NCI-H524 treated with DMSO at 0.1 percent for 48 hours (cell line): ENCODE results near the gene GGPS1.
"Not testable (repeated sequence)": the region's sequence is repeated elsewhere in the genome, so short reads cannot be mapped to it uniquely, and the experiment has no call there.

Experiments
- DNase-seq: peaks from one replicate; lab custom pipeline; 2025; lab: John Stamatoyannopoulos, UW

Gene GGPS1

DNA sequence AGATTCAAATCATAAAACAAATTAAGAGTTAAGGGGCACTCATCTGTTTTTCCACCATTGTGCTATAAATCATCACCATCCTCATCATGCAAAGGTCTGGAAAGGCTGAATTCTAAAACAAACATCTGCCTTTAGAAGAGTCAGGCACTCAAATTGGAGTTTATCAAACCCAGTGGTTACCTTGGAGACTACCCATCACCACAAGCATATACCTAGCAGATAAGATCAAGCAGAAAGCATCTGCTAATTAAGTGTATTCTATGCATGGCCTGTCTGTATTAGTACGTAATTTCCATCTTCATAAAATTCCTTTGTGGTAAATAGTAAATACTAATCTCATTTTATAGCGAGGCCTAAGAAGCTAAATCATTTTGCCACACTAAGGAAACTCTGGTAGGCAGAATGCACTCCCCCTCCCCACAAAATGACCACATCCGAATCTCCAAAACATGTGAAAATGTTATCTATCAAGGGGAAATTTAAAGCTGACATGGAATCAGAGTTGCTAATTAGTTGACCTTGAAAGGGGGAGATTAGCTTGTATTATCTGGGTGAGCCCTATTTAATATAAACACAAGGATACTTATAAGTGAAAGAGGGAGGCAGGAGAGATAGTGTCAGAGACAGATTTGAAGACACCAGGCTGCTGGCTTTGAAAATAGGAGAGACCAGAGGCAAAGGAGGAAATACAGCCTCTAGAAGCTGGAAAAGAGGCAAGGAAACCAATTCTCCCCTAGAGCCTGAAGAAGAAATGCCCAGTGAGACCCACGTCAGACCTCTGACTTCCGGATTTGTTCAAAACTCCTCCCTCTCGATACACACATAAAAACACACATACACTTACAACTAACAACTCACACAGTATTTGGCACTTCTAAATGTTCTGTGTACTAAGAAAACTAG is 23.6 kb upstream of the GGPS1 start:
- no peak for DNase-seq

- no peak for DNase-seq
Measured at GRCh38 chr1:235307158-235308124, 20.9 kb upstream of the GGPS1 start.

GRCh38 chr1:235309206-235309605 is 19.2 kb upstream of the GGPS1 start:
- DNase-seq = not testable (repeated sequence)

DNA sequence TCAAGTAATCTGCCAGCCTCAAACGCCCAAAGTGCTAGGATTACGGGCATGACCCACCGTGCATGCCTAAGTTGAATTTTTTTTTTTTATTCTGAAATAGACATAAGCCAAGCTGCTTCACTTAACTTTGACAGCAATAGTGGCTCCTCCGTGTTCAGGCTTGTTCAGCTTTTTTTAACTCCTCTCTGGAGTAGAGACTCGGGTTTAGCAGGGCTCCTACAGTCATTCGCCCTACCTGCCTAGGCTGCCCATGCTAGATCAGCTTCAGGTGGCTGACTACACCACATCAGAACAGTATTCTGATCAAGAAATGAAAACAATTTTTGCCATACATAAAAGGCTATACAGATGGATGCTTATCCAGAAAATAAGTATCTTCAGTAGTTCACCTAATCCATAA is 15.1 kb upstream of the GGPS1 start:
- DNase-seq = no peak

DNA sequence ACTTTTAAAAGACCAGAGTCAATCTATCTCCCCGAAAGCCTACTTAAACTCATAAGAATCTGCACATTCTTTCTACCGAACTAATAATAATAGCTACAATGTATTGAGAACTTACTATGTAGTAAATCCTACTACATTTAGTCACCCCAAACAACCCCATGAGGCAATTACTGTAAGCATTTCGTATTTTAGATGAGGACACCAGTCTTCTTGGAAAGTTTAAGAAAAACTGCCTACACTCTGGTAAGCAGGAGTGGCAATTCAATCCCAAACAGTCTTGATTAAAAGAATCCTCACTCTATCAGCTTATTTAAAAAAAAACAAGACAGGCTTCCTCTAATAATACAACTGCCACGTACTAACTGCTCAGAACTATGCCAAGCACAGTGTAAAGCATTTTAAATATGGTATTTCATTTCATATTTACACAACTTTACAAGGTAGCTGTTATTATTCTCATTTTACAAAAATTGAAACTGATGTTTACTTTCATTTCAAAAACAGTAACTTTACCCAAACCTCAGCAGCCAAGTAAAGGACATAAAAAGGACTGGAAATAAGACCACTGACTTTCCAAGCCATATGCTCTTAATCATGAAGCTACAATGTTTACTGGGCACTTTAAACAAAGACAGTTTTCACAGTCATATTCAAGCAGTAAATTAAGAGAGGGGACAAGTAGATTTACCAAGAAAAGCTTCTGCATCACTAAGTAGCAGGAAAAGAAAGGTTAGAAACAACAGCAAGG is 14.3 kb upstream of the GGPS1 start:
- DNase-seq = no peak

DNA sequence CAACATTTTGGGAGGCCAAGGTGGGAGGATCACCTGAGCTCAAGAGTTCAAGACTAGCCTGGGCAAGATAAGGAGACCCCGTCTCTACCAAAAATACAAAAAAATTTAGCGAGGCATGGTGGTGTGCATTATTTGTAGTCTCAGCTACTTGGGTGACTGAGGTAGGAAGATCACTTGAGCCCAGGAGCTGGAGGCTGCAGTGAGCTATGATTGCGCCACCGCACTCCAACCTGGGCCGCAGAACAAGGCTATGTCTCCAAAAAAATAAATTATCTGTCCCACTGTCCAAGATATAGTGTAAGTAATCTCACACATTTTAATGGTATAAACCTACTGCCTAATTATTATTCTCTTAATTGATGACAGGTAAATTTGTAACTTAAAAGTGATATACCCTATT is 13.2 kb upstream of the GGPS1 start:
- DNase-seq = no peak

DNA sequence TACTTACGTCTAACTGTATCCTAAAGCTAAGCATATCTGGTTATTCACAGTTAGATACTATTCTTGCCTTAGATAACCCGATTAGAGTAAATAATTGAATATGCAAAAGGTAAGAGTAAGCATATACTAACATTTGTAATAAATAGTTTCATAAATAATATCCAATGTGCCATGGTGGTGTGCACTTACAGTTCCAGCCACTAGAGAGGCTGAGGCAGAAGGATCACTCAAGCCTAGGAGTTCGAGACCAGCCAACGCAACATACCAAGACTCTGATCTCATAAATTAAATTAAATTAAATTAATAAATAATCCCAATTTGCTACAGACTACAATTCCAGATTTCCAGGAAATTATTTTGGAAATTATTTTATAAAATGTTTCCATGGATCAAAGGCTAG is 12.6 kb upstream of the GGPS1 start:
- DNase-seq = no peak

GRCh38 chr1:235317168-235317567 is 11.2 kb upstream of the GGPS1 start:
- DNase-seq = no peak

DNA sequence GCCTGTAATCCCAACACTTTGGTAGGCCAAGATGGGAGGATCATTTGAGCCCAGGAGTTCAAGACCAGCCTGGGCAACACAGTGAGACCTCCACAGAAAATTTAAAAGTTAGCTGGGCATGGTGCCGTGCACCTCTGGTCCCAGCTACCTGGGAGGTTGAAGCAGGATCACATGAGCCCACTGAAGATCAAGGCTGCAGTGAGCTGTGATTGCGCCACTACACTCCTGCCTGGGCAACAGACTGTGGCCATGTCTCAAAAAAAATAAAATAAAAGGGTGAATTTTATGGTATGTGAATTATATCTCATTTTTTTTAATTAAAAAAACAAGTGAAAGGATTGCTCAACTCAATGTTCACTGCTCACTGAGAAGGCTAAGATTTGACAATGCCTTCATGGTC is 9.1 kb upstream of the GGPS1 start:
- DNase-seq = no peak

DNA sequence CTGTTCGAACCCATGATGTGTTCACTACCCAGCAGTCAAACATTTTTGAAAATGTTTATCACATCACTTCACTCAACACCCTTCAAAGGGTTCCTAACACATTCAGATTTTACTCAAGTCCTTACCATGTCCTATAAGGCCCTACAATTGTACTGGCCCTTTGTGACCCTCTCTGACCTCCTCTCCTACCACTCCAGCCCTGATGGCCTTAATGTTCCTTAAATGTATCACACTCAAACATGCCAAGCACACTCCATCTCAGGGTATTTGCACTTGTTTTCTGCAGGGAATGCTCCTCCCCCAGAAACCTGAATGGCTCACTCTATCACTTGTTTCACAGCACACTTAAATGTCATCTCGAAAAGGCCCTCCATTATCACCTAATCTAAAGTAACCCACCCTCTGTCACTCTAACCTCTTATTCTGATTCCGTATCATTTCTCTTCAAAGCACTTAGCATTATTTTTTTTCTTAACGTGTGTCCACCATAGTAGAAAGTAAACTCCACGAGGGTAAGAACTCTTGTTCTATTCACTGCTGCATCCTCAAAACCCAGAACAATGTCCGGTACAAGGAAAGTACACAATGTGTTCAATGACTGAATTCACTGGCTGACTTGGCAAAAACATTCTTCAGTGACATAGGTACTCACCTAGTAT is 7.7 kb upstream of the GGPS1 start:
- DNase-seq = no peak

DNA sequence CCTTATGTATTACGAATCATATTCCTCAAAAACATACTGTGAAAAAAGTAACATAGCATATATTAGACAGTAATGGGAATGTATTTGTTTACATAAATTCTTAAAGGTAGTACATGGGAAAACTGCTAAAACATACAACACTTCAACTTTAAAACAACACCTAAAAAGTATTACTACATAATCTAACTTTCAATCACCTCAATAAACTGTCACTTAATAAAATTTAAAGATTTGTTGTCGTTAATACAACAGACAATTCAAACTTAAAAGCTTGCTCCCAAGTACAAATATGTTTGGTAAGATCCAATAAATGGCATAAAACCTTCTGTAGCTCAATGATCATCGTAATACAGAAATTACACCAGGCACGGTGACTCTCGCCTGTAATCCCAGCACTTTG is 4.1 kb upstream of the GGPS1 start:
- DNase-seq = no peak

DNA sequence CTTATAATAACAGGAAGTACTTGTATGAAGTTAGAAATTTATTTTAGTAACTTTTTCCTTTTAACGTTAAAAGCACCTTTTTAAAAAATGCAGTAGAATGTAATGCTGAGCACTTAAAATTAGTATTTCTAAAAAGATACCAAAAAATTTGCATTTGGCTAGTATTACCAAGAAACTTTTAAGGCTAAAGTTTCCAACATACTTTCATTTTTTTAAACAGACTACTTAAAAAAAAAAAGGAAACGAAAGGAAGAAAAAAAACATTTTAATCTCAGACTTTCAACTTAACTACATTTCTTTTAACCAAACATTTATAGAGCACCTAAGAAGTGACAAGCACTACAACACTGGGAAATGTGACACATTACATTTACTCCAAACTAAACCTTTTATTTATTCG is 3.2 kb upstream of the GGPS1 start:
- no peak for DNase-seq

DNA sequence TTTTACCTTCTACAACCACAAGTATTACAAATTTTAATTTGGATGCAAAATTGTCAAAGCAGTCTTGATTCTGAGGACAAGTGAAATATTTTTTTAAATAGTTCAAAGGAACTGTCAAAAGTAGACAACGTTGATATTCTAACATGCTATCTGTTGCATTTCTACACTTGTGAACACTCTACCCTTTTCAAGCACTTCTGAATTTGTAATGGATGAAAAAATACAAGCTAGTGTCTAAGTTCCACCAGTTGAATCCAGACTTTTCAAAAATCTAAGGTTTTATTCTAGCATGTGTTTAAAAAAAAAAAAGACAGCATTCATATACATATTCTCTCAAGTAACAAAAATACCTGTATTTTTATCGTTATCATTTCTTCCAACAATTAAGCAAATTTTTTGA is 2.5 kb upstream of the GGPS1 start:
- no peak for DNase-seq

DNA sequence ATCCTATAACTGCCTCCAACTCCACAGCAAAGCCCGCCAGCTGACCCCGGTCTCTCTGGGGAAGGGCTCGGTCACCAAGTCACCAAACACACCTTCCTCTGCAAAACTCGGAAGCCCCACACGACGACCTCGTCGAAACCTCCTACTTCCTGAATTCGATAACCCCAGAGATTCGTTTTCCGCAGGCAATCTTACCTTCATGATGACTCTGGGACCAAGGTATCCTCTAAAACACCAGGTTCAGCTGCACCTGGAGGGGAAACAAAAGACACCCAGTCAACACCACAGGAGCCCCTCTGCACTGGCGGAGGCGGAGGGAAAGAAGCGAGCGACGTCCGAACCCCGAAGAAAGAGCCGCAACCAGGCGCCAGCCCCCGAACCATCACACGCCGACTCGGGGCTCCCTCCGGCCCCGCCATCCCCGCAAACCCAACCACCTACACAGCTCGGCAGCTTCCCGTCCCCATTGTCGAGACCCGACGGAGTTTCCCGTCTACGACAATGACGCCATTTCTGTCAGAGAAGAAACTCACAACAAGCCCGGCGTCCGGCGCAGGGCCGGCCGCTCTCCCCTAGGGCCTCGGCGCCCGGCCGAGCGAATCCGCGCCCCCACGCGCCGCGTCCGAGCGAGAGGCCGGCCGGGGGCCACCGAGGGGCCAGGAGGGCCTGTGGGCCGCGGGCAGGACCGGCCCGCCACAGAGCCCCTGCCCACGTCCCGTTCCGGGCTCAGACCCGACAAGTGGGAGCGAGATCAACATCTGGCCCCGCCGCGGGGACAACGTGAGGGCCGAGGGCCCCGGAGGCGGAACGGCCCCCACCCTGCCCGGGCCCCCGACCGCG is 1.4 kb upstream of the GGPS1 start:
- DNase-seq = no peak

DNA sequence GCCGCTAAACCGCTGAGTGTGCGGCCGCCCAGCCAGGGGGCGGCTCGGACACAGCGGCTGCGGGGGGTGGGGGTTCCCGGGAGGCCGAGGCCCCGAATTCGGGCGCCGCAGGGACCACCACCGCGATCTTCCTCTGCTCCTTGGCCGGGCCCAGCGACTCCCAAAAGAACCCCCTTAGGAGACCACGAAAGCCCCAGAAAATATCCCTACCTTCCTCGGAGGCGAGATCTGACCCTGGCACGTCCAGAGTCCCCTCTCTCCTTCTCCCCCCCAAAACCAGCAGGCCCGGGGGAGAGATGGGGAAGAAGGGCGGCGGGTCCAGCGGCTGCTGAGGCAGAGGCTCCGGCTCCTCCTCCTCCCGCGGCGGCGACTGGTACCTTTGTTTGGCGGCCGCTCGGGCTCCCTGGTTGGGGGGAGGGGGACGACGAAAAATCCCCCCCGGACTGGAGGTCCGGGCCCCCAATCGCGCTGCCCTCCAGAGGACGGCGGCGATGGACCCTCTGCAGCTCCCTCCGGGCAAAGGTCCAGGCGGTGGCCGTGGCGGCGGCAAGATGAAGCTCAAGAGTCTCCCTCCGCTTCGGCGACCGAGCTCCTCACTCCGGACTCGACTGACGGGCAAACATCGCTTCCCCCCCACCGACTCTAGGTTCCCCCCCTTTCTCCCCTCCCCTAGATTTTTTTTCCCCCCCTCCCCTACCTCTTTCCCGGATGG is 655 bp upstream of the GGPS1 start, which contains the start of gene ARID4B:
Gene ARID4B (minus strand): TSS at position 621 of the 712 bp plus-strand sequence. CDS start 1,260 bp downstream, outside the sequence.
- DNase-seq = no peak

DNA sequence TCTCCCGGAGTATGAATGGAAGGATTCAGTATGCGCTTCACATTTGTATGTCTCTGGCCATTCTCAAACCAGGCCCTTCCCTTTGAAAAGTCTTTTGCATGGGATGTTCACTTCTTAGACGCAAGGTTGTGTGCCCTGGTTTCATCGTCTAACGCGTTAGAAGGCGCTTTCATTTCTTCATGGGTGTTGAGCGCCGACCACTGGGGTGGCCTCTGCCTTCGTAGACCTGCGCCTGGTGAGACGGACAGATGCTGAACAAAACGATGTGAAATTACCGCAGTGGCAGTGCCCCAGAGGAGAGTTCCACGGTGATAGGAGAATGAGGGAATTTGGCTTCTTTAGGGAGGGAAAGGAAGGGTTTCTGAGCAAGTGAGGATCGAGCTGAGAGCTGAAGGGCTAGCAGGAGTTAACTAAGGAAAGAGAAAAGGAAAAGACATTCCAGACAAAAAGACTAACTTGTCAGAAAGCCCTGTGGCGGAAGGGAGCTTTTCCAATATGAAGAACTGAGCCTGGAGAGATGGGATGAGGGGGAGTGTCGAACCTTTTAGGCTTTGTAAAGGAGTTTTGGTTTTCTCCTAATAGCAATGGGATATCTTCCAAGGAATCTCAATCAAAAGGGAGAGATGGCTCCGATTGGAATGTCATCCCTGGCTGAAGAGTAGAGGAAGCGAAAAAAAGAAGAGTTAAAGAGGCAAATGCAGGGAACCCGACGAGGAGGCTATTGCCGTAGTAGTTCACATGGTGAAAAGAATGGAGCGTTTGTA is 951 bp downstream of the GGPS1 start:
- DNase-seq = no peak

- DNase-seq = no peak
Measured at GRCh38 chr1:235330918-235331285, 2.5 kb downstream of the GGPS1 start.

- DNase-seq = no peak
Measured at GRCh38 chr1:235331401-235331800, 3.0 kb downstream of the GGPS1 start.

DNA sequence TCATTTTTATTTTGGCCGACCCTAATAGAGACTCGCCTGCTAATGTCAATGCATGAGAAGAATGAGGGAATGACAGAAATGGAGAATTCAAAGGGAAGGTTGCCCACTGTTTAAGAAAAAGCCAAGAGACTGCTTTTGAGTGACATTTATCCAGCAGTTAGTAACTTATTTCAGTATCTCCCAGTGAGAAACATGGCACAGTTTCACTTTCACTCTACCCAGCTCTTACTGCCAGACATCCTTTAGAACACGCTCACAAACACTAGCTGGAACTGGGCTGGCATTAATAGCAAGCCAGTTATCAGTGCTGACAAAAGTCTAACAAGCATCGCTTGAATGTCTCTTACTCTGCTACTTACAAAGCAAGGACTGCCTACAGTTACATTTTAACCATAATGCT is 8.5 kb downstream of the GGPS1 start:
- no peak for DNase-seq
